K562 (cell line): Measurements from ENCODE around the gene APOBEC3A. TPM values are rescaled to one million over a fixed set of nuclear protein-coding genes. Genes with fewer than 3 reads are reported as not detected.

ENCODE experiments used
- C11orf30 ChIP-seq: fragments of 450-650 bp; IDR thresholded peaks from 2 replicates; pipeline ENCODE4 v1.6.1; 2016; ENCODE audit warnings: low read depth, mild to moderate bottlenecking
- CTBP1 ChIP-seq: fragments of 450-650 bp; IDR thresholded peaks from 2 replicates; pipeline ENCODE4 v1.6.1; 2016; ENCODE audit warnings: borderline replicate concordance
- E2F3 ChIP-seq: fragments of 250-450 bp; sonication (Bioruptor Pico); IDR thresholded peaks from 2 replicates; pipeline ENCODE4 v1.4.0; 2020; ENCODE audit warnings: mild to moderate bottlenecking
- FOS ChIP-seq: IDR thresholded peaks from 3 replicates; pipeline ENCODE4 v1.6.1; 2011; ENCODE audit not compliant: insufficient read length; ENCODE audit errors: extremely low read depth
- FOXP1 ChIP-seq: sonication (generic); formaldehyde crosslinking; IDR thresholded peaks from 2 replicates; pipeline ENCODE4 v1.8.0; 2022; ENCODE audit warnings: mild to moderate bottlenecking, missing genetic modification reagents
- GATAD2B ChIP-seq: fragments of 450-650 bp; IDR thresholded peaks from 2 replicates; pipeline ENCODE4 v1.6.1; 2017; ENCODE audit warnings: mild to moderate bottlenecking, borderline replicate concordance
- HDAC3 ChIP-seq: fragments of 450-650 bp; IDR thresholded peaks from 2 replicates; pipeline ENCODE4 v1.6.1; 2018; ENCODE audit warnings: borderline replicate concordance, mild to moderate bottlenecking, moderate library complexity; ENCODE audit not compliant: partially characterized antibody
- KLF13 ChIP-seq: fragments of 450-650 bp; IDR thresholded peaks from 2 replicates; pipeline ENCODE4 v1.6.1; 2016; ENCODE audit warnings: missing genetic modification characterization, low read depth, mild to moderate bottlenecking, missing compliant biosample characterization, moderate library complexity, borderline replicate concordance
- MAFK ChIP-seq: IDR thresholded peaks from 2 replicates; pipeline ENCODE4 v1.6.1; 2011; ENCODE audit warnings: low read length, improper control_type of control experiment
- MECOM ChIP-seq: fragments of 250-450 bp; sonication (Bioruptor Pico); IDR thresholded peaks from 2 replicates; pipeline ENCODE4 v1.8.0; 2022; ENCODE audit warnings: inconsistent platforms
- MEIS2 ChIP-seq: fragments of 450-650 bp; IDR thresholded peaks from 2 replicates; pipeline ENCODE4 v1.6.1; 2014; ENCODE audit warnings: mild to moderate bottlenecking; ENCODE audit not compliant: partially characterized antibody
- POLR2A ChIP-seq: fragments of 450-650 bp; conservative IDR thresholded peaks from 2 replicates; pipeline ENCODE4 v1.6.1; 2016
- SOX6 ChIP-seq: fragments of 450-650 bp; IDR thresholded peaks from 2 replicates; pipeline ENCODE4 v1.6.1; 2014; ENCODE audit warnings: mild to moderate bottlenecking
- SPI1 ChIP-seq: IDR thresholded peaks from 2 replicates; pipeline ENCODE4 v1.6.1; 2011; ENCODE audit warnings: low read depth, low read length, control low read depth, borderline replicate concordance
- TBP ChIP-seq: optimal IDR thresholded peaks from 2 replicates; pipeline ENCODE3; 2011; ENCODE audit warnings: low read depth, low read length, improper control_type of control experiment
- TRIM28 ChIP-seq: fragments of 450-650 bp; IDR thresholded peaks from 2 replicates; pipeline ENCODE4 v1.6.1; 2017
- ZBTB1 ChIP-seq: sonication (generic); formaldehyde crosslinking; IDR thresholded peaks from 2 replicates; pipeline ENCODE4 v1.8.1; 2023; ENCODE audit warnings: missing genetic modification reagents, low read depth, mild to moderate bottlenecking, borderline replicate concordance
- ZNF212 ChIP-seq: fragments of 450-650 bp; formaldehyde crosslinking; IDR thresholded peaks from 2 replicates; pipeline ENCODE4 v1.4.0; 2020; ENCODE audit warnings: mild to moderate bottlenecking
- ZNF785 ChIP-seq: fragments of 250-450 bp; sonication (Bioruptor Pico); IDR thresholded peaks from 2 replicates; pipeline ENCODE4 v1.4.0; 2020; ENCODE audit warnings: mild to moderate bottlenecking
- polyA plus RNA-seq, 8 experiments: library from polyadenylated mRNA; depleted of rRNA in 4 of 8; stranded (reverse) in 5 of 8; unstranded in 3 of 8; fragments of >200 nt; fragmentation: Nextera tagmentation in 2 of 8; fragmentation: Illumina TruSeq in 1 of 8; extraction: Ambion mirVana in 2 of 8; extraction: Trizol in 1 of 8; gene quantifications; 2 replicates each; pipeline versions ENCODE4 v1.2.1 to v1.2.3, GENCODE V29; 2011 to 2014; ENCODE audit warnings: inconsistent platforms in 1 of 8, missing spikeins in 1 of 8
- total RNA-seq, 7 experiments: library from RNA; depleted of rRNA in 6 of 7; stranded (reverse); fragments of >200 nt in 6 of 7; fragmentation: Illumina TruSeq in 2 of 7; extraction: Trizol in 2 of 7; gene quantifications; 2 replicates each; pipeline versions ENCODE4 v1.2.1 to v1.2.3, GENCODE V29; 2011 to 2021; ENCODE audit warnings: low replicate concordance in 1 of 7
- TF ChIP-seq, protein P1 (sequence below): sonication (generic); formaldehyde crosslinking; IDR thresholded peaks from 2 replicates; pipeline ENCODE4 v1.8.0; 2023; ENCODE audit warnings: missing genetic modification reagents, mild to moderate bottlenecking, borderline replicate concordance
- TF ChIP-seq, protein P2 (sequence below): fragments of 450-650 bp; IDR thresholded peaks from 2 replicates; pipeline ENCODE4 v1.6.1; 2016; ENCODE audit warnings: low read depth, mild to moderate bottlenecking, moderate library complexity
- TF ChIP-seq, protein P3 (sequence below): sonication (generic); formaldehyde crosslinking; IDR thresholded peaks from 2 replicates; pipeline ENCODE4 v1.8.0; 2022; ENCODE audit warnings: mild to moderate bottlenecking, low read depth, missing genetic modification reagents
- TF ChIP-seq, protein P4 (sequence below): fragments of 250-450 bp; sonication (Bioruptor Pico); IDR thresholded peaks from 2 replicates; pipeline ENCODE4 v1.8.0; 2021; ENCODE audit warnings: moderate library complexity, mild to moderate bottlenecking, inconsistent platforms

APOBEC3A gene
- total and polyA plus RNA-seq, 9 of the 15 experiments (the other 6 are each of a cell fraction or from before 2014, with no cell fraction given) = 0.04 TPM; not detected in 8

DNA sequence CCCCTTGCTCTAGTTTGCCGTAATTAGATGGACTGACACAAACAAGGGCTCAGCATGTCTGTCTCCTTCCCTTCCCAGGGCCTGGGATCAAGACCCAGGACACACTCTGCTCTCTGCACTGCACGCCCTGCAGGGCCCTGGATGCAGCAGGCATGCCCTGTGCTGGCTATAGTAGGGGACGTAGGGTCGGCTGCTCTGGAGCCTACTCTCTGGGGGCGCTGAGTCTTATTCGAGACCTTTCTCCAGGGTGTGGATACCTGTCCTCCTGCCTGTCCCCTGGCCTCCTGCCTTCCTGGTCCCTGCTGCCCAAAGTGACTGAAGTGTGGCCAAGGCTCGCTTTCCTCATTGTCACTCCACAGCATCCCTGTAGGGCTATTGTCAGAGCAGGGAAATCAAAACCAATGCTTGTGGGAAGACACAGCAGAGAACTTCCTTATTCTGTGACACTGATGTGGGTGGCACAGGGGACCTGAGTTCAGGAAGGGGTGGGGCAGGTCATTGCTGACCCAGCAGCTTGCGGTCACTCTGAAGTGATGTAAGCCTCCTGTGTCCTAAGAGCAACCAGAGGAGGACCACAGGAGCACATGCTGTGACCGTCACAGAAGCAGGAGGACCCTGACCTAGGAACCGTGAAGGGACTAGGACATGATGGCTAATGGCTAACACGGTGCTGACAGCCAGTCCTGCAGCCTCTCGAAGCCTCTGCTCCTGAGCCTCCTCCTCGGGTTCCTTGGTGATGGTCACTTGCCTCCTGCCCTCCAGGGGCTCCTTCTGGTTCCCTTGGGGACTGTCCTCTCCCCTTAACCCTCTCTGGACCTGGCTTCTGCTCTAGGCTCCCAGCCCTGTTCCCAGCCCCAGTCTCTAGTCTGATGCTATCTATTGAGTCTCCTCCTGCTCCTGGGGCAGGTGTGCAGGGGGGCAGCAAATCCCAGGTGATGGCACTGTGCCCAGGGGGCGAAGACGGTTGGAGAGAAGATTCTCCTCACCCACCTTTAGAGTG lies 10.3 kb downstream of the APOBEC3A start (continued):
- TF ChIP-seq SPI1 = 0 out of 2 replicates have a peak, but pooled peaks have one; percentile 8
- TF ChIP-seq ZNF785 (CRISPR knock-in tag) = no peak
- no peak for TF ChIP-seq SOX6
- no peak for TF ChIP-seq ZNF212 (CRISPR knock-in tag)
- no peak for TF ChIP-seq KLF13 (tag)
- TF ChIP-seq MEIS2 = peak; percentile 22
- no peak for TF ChIP-seq ZBTB1
- TF ChIP-seq CTBP1 = peak; percentile 96
- TF ChIP-seq, protein P1, sequence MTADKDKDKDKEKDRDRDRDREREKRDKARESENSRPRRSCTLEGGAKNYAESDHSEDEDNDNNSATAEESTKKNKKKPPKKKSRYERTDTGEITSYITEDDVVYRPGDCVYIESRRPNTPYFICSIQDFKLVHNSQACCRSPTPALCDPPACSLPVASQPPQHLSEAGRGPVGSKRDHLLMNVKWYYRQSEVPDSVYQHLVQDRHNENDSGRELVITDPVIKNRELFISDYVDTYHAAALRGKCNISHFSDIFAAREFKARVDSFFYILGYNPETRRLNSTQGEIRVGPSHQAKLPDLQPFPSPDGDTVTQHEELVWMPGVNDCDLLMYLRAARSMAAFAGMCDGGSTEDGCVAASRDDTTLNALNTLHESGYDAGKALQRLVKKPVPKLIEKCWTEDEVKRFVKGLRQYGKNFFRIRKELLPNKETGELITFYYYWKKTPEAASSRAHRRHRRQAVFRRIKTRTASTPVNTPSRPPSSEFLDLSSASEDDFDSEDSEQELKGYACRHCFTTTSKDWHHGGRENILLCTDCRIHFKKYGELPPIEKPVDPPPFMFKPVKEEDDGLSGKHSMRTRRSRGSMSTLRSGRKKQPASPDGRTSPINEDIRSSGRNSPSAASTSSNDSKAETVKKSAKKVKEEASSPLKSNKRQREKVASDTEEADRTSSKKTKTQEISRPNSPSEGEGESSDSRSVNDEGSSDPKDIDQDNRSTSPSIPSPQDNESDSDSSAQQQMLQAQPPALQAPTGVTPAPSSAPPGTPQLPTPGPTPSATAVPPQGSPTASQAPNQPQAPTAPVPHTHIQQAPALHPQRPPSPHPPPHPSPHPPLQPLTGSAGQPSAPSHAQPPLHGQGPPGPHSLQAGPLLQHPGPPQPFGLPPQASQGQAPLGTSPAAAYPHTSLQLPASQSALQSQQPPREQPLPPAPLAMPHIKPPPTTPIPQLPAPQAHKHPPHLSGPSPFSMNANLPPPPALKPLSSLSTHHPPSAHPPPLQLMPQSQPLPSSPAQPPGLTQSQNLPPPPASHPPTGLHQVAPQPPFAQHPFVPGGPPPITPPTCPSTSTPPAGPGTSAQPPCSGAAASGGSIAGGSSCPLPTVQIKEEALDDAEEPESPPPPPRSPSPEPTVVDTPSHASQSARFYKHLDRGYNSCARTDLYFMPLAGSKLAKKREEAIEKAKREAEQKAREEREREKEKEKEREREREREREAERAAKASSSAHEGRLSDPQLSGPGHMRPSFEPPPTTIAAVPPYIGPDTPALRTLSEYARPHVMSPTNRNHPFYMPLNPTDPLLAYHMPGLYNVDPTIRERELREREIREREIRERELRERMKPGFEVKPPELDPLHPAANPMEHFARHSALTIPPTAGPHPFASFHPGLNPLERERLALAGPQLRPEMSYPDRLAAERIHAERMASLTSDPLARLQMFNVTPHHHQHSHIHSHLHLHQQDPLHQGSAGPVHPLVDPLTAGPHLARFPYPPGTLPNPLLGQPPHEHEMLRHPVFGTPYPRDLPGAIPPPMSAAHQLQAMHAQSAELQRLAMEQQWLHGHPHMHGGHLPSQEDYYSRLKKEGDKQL (CRISPR knock-in tag) = no peak
- no peak for TF ChIP-seq MECOM (CRISPR knock-in tag)
- TF ChIP-seq, protein P2, sequence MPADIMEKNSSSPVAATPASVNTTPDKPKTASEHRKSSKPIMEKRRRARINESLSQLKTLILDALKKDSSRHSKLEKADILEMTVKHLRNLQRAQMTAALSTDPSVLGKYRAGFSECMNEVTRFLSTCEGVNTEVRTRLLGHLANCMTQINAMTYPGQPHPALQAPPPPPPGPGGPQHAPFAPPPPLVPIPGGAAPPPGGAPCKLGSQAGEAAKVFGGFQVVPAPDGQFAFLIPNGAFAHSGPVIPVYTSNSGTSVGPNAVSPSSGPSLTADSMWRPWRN = no peak
- no peak for TF ChIP-seq POLR2A
- TF ChIP-seq, protein P3, sequence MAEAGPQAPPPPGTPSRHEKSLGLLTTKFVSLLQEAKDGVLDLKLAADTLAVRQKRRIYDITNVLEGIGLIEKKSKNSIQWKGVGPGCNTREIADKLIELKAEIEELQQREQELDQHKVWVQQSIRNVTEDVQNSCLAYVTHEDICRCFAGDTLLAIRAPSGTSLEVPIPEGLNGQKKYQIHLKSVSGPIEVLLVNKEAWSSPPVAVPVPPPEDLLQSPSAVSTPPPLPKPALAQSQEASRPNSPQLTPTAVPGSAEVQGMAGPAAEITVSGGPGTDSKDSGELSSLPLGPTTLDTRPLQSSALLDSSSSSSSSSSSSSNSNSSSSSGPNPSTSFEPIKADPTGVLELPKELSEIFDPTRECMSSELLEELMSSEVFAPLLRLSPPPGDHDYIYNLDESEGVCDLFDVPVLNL (CRISPR knock-in tag) = no peak
- peak; percentile 67 for TF ChIP-seq MAFK
- TF ChIP-seq E2F3 (CRISPR knock-in tag) = no peak
- TF ChIP-seq, protein P4, sequence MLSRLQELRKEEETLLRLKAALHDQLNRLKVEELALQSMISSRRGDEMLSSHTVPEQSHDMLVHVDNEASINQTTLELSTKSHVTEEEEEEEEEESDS (CRISPR knock-in tag) = no peak
- TF ChIP-seq C11orf30 = peak; percentile 40; the same call in 1 of the 2 replicates
- no peak for TF ChIP-seq FOS
- TF ChIP-seq GATAD2B = no peak
- no peak for TF ChIP-seq TRIM28
- TF ChIP-seq TBP = no peak
- no peak for TF ChIP-seq FOXP1 (CRISPR knock-in tag)
- TF ChIP-seq HDAC3 = no peak
